ENCODE results near the gene PCDH8.

PCDH8 gene

GRCh38 chr13:52891706-52892105 is 43.3 kb upstream of the PCDH8 start:
- no peak for TF ChIP-seq CTCF (IDR thresholded peaks at IDR 0.05; ENCODE audit: insufficient read depth, low read length, poor library complexity, severe bottlenecking)
- Histone ChIP-seq H3K36me3 (ENCODE audit: control insufficient read depth, insufficient read depth, low read length) (no peaks in the 10 kb centered on the region), H3K27me3 (replicated peaks; ENCODE audit: control insufficient read depth, insufficient read depth, low read length) (no peaks in the 10 kb centered on the region; the same call in 1 of the 2 replicates), H3K4me3 (replicated peaks; ENCODE audit: low read depth, low read length) (no peak overlapping the region)
- no peak for DNase-seq (ENCODE audit: extremely low read depth, insufficient read length)

GRCh38 chr13:52887165-52887564 is 38.7 kb upstream of the PCDH8 start:
- no peak for TF ChIP-seq CTCF (IDR thresholded peaks at IDR 0.05; ENCODE audit: insufficient read depth, low read length, poor library complexity, severe bottlenecking)
- peaks cover 1% of the 10 kb centered on the region for H3K27me3 ChIP-seq (replicated peaks; ENCODE audit: control insufficient read depth, insufficient read depth, low read length)
- H3K36me3 ChIP-seq (ENCODE audit: control insufficient read depth, insufficient read depth, low read length), result no peaks in the 10 kb centered on the region
- H3K4me3 ChIP-seq (replicated peaks; ENCODE audit: low read depth, low read length), result no peak overlapping the region
- no peak for DNase-seq (ENCODE audit: extremely low read depth, insufficient read length)

GRCh38 chr13:52885141-52885540 is 36.7 kb upstream of the PCDH8 start:
- Histone ChIP-seq H3K27me3 (replicated peaks; ENCODE audit: control insufficient read depth, insufficient read depth, low read length) (peaks cover 1% of the 10 kb centered on the region), H3K36me3 (ENCODE audit: control insufficient read depth, insufficient read depth, low read length) (no peaks in the 10 kb centered on the region), H3K4me3 (replicated peaks; ENCODE audit: low read depth, low read length) (no peak overlapping the region)
- no peak for TF ChIP-seq CTCF (IDR thresholded peaks at IDR 0.05; ENCODE audit: insufficient read depth, low read length, poor library complexity, severe bottlenecking)
- no peak for DNase-seq (ENCODE audit: extremely low read depth, insufficient read length)

GRCh38 chr13:52884429-52885010 is 36.1 kb upstream of the PCDH8 start:
- Histone ChIP-seq H3K27me3 (replicated peaks; ENCODE audit: control insufficient read depth, insufficient read depth, low read length) (peaks cover 1% of the 10 kb centered on the region), H3K36me3 (ENCODE audit: control insufficient read depth, insufficient read depth, low read length) (no peaks in the 10 kb centered on the region), H3K4me3 (replicated peaks; ENCODE audit: low read depth, low read length) (no peak overlapping the region)
- no peak for DNase-seq (ENCODE audit: extremely low read depth, insufficient read length)
- TF ChIP-seq CTCF (IDR thresholded peaks at IDR 0.05; ENCODE audit: insufficient read depth, low read length, poor library complexity, severe bottlenecking), result no peak

- H3K27me3 ChIP-seq (replicated peaks; ENCODE audit: control insufficient read depth, insufficient read depth, low read length), result peaks cover 1% of the 10 kb centered on the region
- DNase-seq (ENCODE audit: extremely low read depth, insufficient read length), result no peak
- TF ChIP-seq CTCF (IDR thresholded peaks at IDR 0.05; ENCODE audit: insufficient read depth, low read length, poor library complexity, severe bottlenecking), result no peak
- no peak overlapping the region for H3K4me3 ChIP-seq (replicated peaks; ENCODE audit: low read depth, low read length)
- H3K36me3 ChIP-seq (ENCODE audit: control insufficient read depth, insufficient read depth, low read length), result no peaks in the 10 kb centered on the region
Measured at GRCh38 chr13:52882785-52883184, 34.3 kb upstream of the PCDH8 start.
